ENCODE measurements around the gene CBLN3.

The CBLN3 gene

DNA sequence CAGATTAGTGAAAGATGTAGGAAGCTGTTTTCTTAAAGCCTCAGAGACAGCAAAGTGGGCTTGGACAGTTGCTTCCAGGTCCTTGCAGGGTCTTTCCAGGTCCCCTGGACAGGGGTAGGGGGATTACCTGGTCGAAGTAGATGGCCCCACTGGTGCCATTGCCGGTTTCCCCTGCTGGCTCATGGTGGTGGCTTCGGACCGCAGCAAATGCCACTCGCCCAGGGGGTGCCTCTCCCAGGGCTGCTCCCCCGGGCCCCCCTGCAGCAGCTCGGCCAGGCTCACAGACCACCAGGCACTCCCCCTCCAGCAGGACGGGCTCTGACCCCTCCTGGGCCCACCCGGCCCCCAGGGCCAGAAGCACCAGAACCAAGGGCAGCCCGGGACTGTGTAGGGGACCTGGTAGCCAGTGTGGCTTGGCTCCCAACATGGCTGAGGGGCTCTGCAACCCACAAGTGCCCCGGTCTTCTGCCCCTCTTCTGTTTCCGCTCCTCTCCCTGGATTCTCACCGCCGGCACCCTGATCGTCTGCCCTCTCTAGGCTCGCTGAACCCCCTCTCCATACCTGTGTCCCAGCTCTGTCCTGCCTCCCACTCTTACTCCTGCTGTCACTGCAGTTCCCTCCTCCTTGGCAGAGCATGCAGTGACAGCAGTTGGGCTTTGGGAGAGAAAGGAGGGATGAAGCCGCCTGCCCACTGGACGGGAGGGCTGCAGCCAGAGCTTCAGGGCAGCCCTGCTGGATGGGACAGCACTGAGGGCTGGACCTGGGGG, 657 bp downstream of the CBLN3 start:
- DNase-seq (ENCODE audit: low read depth): no peak
- H3K4me3 ChIP-seq (ENCODE audit: low read length): peak overlapping the region; percentile 79
- TF ChIP-seq, protein P1, sequence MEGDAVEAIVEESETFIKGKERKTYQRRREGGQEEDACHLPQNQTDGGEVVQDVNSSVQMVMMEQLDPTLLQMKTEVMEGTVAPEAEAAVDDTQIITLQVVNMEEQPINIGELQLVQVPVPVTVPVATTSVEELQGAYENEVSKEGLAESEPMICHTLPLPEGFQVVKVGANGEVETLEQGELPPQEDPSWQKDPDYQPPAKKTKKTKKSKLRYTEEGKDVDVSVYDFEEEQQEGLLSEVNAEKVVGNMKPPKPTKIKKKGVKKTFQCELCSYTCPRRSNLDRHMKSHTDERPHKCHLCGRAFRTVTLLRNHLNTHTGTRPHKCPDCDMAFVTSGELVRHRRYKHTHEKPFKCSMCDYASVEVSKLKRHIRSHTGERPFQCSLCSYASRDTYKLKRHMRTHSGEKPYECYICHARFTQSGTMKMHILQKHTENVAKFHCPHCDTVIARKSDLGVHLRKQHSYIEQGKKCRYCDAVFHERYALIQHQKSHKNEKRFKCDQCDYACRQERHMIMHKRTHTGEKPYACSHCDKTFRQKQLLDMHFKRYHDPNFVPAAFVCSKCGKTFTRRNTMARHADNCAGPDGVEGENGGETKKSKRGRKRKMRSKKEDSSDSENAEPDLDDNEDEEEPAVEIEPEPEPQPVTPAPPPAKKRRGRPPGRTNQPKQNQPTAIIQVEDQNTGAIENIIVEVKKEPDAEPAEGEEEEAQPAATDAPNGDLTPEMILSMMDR (conservative IDR thresholded peaks at IDR 0.05; ENCODE audit: low read length): no peak

DNA sequence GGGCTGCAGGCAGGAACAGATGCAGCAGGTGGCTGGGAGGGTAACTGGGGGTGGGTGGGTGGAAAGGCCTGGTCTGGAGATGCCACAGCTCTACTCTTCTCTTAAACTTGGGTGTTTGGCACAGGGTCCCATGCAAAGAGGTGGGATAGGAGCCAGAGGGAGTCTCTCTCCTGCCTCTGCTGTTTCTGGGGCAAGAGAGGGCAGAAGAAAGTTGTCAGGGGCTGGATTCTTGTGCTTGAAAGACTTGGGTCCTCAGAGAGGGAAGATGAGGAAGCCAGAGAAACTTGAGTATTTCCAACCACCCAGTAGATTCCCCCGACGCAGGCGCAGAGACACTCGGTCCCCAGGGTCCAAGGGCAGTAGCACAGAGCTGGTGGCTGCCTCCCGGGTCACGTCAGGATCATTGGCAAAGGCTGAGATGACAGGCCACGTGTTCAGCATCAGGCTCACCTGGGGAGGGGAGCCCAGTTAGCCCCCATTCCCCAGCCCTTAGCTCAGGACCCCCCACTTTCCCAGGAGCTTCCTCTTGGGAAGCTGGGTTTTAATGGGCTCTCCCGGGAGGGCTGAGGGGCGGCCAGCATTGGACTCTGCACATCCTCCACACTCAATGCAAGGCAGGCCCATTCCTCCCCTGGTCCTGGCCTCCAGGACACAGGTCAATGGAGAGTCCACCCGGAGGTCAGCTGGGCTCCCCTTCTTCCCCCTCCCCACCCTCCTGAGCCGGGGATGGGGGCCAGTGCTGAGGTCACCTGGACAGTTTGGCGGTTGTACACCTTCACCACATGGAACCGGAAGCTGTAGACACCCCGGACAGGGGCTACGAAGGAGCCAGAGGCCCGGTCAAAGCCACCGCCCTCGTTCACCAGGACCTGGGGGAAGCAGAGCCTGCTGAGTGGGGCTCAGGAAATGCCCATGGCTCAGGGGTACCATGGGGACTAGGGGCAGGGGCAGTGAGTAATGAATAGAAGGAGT, 1.6 kb downstream of the CBLN3 start:
- no peak overlapping the region for H3K4me3 ChIP-seq (ENCODE audit: low read length)
- TF ChIP-seq, protein P1 (conservative IDR thresholded peaks at IDR 0.05; ENCODE audit: low read length): no peak
- DNase-seq (ENCODE audit: low read depth): no peak

DNA sequence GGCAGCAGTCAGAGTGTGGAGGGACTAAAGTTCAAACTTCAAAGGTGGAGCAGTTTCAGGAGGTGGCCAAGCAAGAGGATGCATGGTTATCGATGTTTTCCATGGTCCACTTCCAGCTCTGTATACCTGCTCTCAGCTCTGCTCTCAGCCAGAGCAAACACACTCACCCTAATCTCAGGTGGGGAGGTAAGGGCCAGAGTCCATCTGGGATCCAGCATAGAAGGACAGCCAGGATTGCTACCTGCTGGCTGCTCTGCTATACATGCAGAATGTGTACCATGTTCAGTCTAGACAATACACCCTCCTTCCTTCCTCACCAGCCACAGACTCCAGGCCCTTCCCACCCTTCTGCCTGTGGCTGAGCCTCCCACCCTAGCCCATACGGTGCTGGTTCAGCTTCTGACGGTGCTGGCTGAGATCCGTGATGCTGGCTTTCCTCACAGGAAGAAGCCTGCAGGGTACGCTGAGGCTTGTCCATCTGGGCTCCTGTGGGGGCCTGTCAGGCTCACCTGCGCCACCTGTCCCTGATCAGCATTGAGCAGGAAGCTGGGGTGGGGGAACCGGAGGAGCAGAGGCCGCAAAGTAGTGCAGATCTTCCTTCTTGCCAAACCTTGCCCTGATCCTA, 2.4 kb downstream of the CBLN3 start:
- DNase-seq (ENCODE audit: low read depth): no peak
- TF ChIP-seq, protein P1 (conservative IDR thresholded peaks at IDR 0.05; ENCODE audit: low read length): no peak
- H3K4me3 ChIP-seq (ENCODE audit: low read length): no peak overlapping the region

DNA sequence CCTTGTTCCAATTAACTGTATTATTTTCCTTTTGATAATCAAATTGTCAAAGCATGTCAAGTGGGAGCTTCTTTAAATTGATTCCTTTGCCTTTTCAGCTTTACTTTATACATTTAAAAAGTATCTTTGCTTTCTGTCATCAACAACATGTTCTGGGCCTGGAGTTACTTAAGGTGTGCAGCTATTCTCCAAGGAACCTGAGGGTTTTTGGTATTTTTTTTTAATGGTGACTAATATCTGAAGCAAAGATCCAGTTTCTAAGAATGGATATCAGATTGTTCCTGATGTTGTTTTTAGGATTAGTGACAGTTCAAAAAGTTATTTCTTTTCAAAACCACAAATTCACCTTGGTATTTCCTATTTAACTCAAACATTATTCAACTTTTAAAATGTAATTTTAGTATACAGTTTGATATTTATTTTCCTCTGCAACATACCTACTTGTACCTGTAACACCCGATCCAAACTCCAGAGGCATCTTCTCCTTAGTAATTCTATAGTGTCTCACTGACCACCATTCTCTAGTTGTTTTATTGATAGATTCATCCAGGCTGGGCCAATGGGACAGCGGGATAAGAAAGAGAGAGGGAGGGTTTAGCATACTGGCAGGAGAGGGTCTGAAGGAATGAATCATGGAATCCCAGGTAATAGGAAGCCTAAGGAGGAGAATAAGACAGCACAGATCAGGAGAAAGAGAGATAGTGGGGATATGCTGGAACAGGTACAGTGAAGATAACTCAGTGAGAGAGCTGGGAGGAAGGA, 3.1 kb downstream of the CBLN3 start:
- TF ChIP-seq, protein P1 (conservative IDR thresholded peaks at IDR 0.05; ENCODE audit: low read length): no peak
- no peak overlapping the region for H3K4me3 ChIP-seq (ENCODE audit: low read length)
- DNase-seq (ENCODE audit: low read depth): no peak

DNA sequence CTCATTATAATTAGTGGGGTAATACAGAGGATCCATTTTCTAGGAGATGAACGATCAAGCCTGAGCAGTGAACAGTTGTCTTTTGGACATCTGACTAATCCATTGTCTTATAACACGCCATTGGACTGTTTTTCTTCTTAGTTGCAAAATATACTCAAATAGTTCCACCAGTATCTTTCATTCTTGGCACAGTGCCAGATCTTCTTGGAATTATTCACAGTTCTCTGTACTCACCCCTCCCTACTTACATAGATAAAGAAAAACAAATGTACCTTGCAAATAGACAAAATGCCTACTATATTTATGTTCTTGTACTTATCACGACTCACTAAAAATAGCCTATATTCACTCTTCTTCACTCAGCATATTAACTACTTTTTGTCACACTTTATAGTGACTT, 3.8 kb downstream of the CBLN3 start:
- H3K4me3 ChIP-seq (ENCODE audit: low read length): no peak overlapping the region
- TF ChIP-seq, protein P1 (conservative IDR thresholded peaks at IDR 0.05; ENCODE audit: low read length): no peak
- peak; percentile 82 for DNase-seq (ENCODE audit: low read depth)

DNA sequence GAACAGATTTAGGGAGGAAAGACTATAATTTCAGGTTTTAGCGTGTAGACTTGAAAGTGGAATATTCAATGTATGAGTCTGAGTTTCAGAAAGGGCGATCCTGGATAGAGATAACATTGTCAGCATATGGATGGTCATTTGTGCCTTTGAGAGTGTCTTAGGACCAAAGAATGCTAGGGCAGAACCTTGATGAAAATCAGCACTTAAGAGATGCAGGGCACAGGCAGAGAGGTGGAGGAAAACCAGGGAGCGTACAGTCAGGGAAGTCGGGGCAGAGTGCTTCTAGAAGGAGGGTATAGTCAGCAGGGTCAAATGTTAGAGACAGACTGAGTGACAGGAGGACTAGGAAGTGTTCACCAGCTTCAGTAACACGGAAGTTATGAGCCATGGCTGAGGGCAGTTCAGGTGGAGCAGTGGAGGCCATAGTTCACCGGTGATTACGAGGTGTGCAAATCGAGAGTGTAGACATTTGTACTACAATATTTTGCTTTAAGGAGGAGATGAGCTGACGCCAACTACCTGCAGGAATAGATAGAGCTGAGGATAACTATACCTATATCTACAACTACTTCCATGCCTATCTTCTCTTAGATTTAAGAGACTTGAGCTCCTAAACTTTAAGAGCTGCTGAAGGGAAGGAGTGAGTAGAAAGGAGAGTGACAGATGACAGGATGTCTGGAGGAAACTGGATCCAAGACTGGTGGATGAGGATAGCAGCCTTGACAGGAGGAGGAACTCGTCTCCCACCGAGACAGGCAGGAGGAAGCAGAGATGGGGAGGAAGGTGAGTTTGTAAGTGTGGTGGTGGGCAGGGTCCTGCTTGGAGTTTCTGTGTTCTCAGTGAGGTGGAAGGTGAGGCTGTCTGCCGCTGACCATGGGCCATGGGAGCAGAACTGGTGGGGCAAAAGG, 6.5 kb downstream of the CBLN3 start:
- TF ChIP-seq, protein P1 (conservative IDR thresholded peaks at IDR 0.05; ENCODE audit: low read length): no peak
- no peak for DNase-seq (ENCODE audit: low read depth)
- H3K4me3 ChIP-seq (ENCODE audit: low read length): no peak overlapping the region
